Smooth muscle cell (in vitro differentiated cells): ENCODE results near the gene MAP3K5. TPM values are rescaled to one million over a fixed set of nuclear protein-coding genes. Genes with fewer than 3 reads are reported as not detected.

Source experiments
- DNase-seq: peaks from one replicate; lab custom pipeline; 2025; ENCODE audit not compliant: unreplicated experiment; lab: John Stamatoyannopoulos, UW
- H2AFZ ChIP-seq: fragments of 200-600 bp; sonication (generic); 2 replicates; pipeline ENCODE4 v1.6.0; 2016; ENCODE audit warnings: antibody characterized with exemption, low read depth, mild to moderate bottlenecking
- H3F3A ChIP-seq: fragments of 200-600 bp; sonication (generic); 2 replicates; pipeline ENCODE4 v1.6.0; 2017; ENCODE audit warnings: antibody characterized with exemption, low read depth
- H3K27ac ChIP-seq: fragments of 200-600 bp; sonication (generic); 2 replicates; pipeline ENCODE4 v1.5.1; 2016; ENCODE audit warnings: low read depth, mild to moderate bottlenecking
- H3K27me3 ChIP-seq: fragments of 200-600 bp; sonication (generic); 2 replicates; pipeline ENCODE4 v1.6.1; 2016; ENCODE audit warnings: low read depth, mild to moderate bottlenecking
- H3K36me3 ChIP-seq: fragments of 200-600 bp; sonication (generic); 2 replicates; pipeline ENCODE4 v1.5.1; 2016; ENCODE audit warnings: low read depth
- H3K4me1 ChIP-seq: fragments of 200-600 bp; sonication (generic); 2 replicates; pipeline ENCODE4 v1.5.1; 2016; ENCODE audit warnings: low read depth
- H3K4me2 ChIP-seq: fragments of 200-600 bp; sonication (generic); 2 replicates; pipeline ENCODE4 v1.6.0; 2016; ENCODE audit warnings: mild to moderate bottlenecking
- H3K4me3 ChIP-seq: fragments of 200-600 bp; sonication (generic); 2 replicates; pipeline ENCODE4 v1.5.1; 2016; ENCODE audit warnings: mild to moderate bottlenecking
- H3K79me2 ChIP-seq: fragments of 200-600 bp; sonication (generic); 2 replicates; pipeline ENCODE4 v1.6.0; 2016; ENCODE audit warnings: low read depth, mild to moderate bottlenecking
- H3K9ac ChIP-seq: fragments of 200-600 bp; sonication (generic); 2 replicates; pipeline ENCODE4 v1.6.0; 2016; ENCODE audit warnings: low read depth
- H3K9me3 ChIP-seq: fragments of 200-600 bp; sonication (generic); replicated peaks from 2 replicates; pipeline ENCODE4 v1.5.1; 2016; ENCODE audit warnings: low read depth
- H4K20me1 ChIP-seq: fragments of 200-600 bp; sonication (generic); 2 replicates; pipeline ENCODE4 v1.6.0; 2016; ENCODE audit warnings: low read depth
- CTCF ChIP-seq: fragments of 200-600 bp; sonication (generic); IDR thresholded peaks from 2 replicates; pipeline ENCODE4 v1.5.1; 2017; ENCODE audit warnings: borderline replicate concordance, mild to moderate bottlenecking, antibody characterized with exemption; ENCODE audit not compliant: insufficient read depth, poor library complexity, severe bottlenecking
- WGBS: methylation state at CpG from one replicate; pipeline ENCODE4 v1.1.7; 2016; ENCODE audit warnings: low lambda C conversion rate; 5-methylcytosine and 5-hydroxymethylcytosine counted together
- polyA plus RNA-seq: library from polyadenylated mRNA; unstranded; fragments of >200 nt; fragmentation: Nextera tagmentation; extraction: Ambion mirVana; gene quantifications from 2 replicates; pipeline ENCODE4 v1.2.1, GENCODE V29; 2016
- total RNA-seq: library from RNA; depleted of rRNA; stranded (reverse); fragments of >200 nt; gene quantifications from 2 replicates; pipeline ENCODE4 v1.2.3, GENCODE V29; 2014

Gene MAP3K5
- total and polyA plus RNA-seq, 2 experiments from 2014 or later, result 0.93 to 2.1 TPM

DNA sequence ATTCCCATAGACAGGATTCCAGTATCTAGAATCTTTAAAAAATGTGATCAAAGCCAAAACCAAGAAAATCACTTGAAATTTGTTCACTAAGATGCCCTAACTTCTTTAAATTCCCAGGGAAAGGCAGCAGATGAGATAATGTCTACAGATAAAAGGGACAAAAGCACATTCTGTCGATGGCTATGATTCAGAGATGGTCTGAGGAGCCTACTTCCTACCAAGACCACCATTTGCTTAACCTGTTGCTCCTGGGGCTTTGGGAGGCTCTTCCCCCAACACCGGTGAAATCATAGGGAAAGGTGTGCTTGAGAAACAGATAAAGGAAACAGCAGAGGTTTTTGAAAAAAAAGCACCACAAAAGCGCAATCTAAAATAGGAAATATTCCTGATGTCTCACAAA is 123.7 kb downstream of the MAP3K5 start:
- no peaks in the 10 kb centered on the region for H4K20me1 ChIP-seq
- no peak overlapping the region for H3K27ac ChIP-seq
- no peak for TF ChIP-seq CTCF
- H3K36me3 ChIP-seq, result no peaks in the 10 kb centered on the region
- H3K27me3 ChIP-seq, result no peaks in the 10 kb centered on the region
- no peaks in the 10 kb centered on the region for H3K9me3 ChIP-seq
- no peaks in the 10 kb centered on the region for H3F3A ChIP-seq
- no peak overlapping the region for H3K9ac ChIP-seq
- H2AFZ ChIP-seq, result no peak overlapping the region
- H3K4me1 ChIP-seq, result no peaks in the 10 kb centered on the region
- no peak overlapping the region for H3K4me3 ChIP-seq
- no peak for DNase-seq
- WGBS, result 89% methylated on average over 3 of the region's 3 CpGs
- no peaks in the 10 kb centered on the region for H3K79me2 ChIP-seq
- H3K4me2 ChIP-seq, result no peak overlapping the region

- H4K20me1 ChIP-seq, result no peaks in the 10 kb centered on the region
- no peaks in the 10 kb centered on the region for H3K36me3 ChIP-seq
- no peak for DNase-seq
- TF ChIP-seq CTCF, result no peak
- H3K9me3 ChIP-seq, result no peaks in the 10 kb centered on the region
- no peaks in the 10 kb centered on the region for H3K4me1 ChIP-seq
- no peak overlapping the region for H3K27ac ChIP-seq
- H3K79me2 ChIP-seq, result no peaks in the 10 kb centered on the region
- 94% methylated on average over 1 of the region's 1 CpG for WGBS
- no peaks in the 10 kb centered on the region for H3F3A ChIP-seq
- no peak overlapping the region for H2AFZ ChIP-seq
- H3K4me3 ChIP-seq, result no peak overlapping the region
- H3K4me2 ChIP-seq, result no peak overlapping the region
- no peak overlapping the region for H3K9ac ChIP-seq
- no peaks in the 10 kb centered on the region for H3K27me3 ChIP-seq
These were observed 126.2 kb downstream of the MAP3K5 start for GRCh38 chr6:136666041-136666440.

- Histone ChIP-seq H3K27ac (no peak overlapping the region), H3K4me1 (no peaks in the 10 kb centered on the region), H3K36me3 (no peaks in the 10 kb centered on the region), H3K27me3 (peaks cover 3% of the 10 kb centered on the region), H3K9ac (no peak overlapping the region), H3K79me2 (no peaks in the 10 kb centered on the region), H3K4me3 (no peak overlapping the region), H4K20me1 (no peaks in the 10 kb centered on the region), H3K9me3 (no peaks in the 10 kb centered on the region), H3K4me2 (no peak overlapping the region), H3F3A (no peaks in the 10 kb centered on the region), H2AFZ (no peak overlapping the region)
- TF ChIP-seq CTCF, result no peak
- no peak for DNase-seq
- WGBS, result 82% methylated on average over 3 of the region's 3 CpGs
These were observed 129.7 kb downstream of the MAP3K5 start for GRCh38 chr6:136662347-136663237.

DNA sequence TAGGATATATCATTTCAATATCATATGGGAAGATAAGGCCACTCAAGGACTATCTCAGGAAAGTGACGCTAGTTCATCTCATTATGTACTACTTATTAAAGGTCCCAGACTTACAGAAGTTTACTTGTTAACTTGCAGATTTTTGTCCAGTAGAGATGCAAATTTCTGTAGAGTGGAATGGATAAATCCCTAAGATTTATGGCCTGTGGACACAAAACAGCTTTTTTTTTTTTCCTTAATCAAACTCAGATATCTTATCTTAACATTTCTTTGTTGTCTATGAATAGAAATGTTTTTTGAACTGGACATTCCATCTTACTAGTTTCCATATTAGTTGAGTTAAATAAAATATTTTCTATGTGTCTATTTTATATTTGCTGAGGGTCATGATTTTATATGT is 131.6 kb downstream of the MAP3K5 start:
- Histone ChIP-seq H3K4me3 (no peak overlapping the region), H4K20me1 (no peaks in the 10 kb centered on the region), H3K79me2 (no peaks in the 10 kb centered on the region), H3K36me3 (no peaks in the 10 kb centered on the region), H3K4me2 (no peak overlapping the region), H2AFZ (no peak overlapping the region), H3K27ac (no peak overlapping the region), H3K9me3 (no peaks in the 10 kb centered on the region), H3F3A (no peaks in the 10 kb centered on the region), H3K9ac (no peak overlapping the region), H3K27me3 (peaks cover 3% of the 10 kb centered on the region), H3K4me1 (no peaks in the 10 kb centered on the region)
- WGBS, result 100% methylated on average over 1 of the region's 1 CpG
- TF ChIP-seq CTCF, result no peak
- DNase-seq, result no peak
